HCT116 (cell line): ENCODE data around the gene FAM20C. TPM values are rescaled to one million over a fixed set of nuclear protein-coding genes. Genes with fewer than 3 reads are reported as not detected.

Source experiments
- ATAC-seq: fragments of 200-7000 bp; cut with Tn5 transposase; 2 replicates; pipeline ENCODE4 v1.9.1; 2020; ENCODE audit warnings: mild to moderate bottlenecking, moderate library complexity
- BruUV-seq: library from RNA; stranded (reverse); fragments of 400-500 nt; replicated peaks from 2 replicates; lab custom pipeline; 2021; lab: Mats Ljungman, UMichigan
- CTCF ChIA-PET: fragments of 300-600 bp; sonication (Branson Sonifier 250); formaldehyde crosslinking; loops from one replicate; lab custom pipeline; 2021; ENCODE audit warnings: antibody characterized with exemption; lab: Charles Lee
- POLR2A ChIA-PET: fragments of 300-600, 350-600 bp; sonication (Branson Sonifier 250); formaldehyde crosslinking; loops from one replicate; lab custom pipeline; 2021; ENCODE audit warnings: antibody characterized with exemption; lab: Charles Lee
- RAD21 ChIA-PET, 2 experiments: fragments of 300-600 bp; sonication (Branson Sonifier 250); formaldehyde crosslinking; loops; one replicate each; lab custom pipeline; 2023; ENCODE audit warnings: low total read pairs in 2 of 2; ENCODE audit not compliant: uncharacterized antibody in 2 of 2, unreplicated experiment in 2 of 2, low non-redundant PET in 1 of 2; lab: Charles Lee
- DNase-seq: peaks from one replicate; pipeline ENCODE4 v3.0.0-alpha.2; 2010; ENCODE audit warnings: low read depth, low spot score
- H2AFZ ChIP-seq: fragments of 200-600 bp; shearing (Covaris generic), sonication (generic); 2 replicates; pipeline ENCODE4 v1.6.1; 2017; ENCODE audit warnings: low read depth, mixed run types, mixed read lengths, antibody characterized with exemption, low read length; ENCODE audit not compliant: poor library complexity, severe bottlenecking
- H3K27ac ChIP-seq: 2 replicates; pipeline ENCODE4 v1.5.1; 2012; ENCODE audit warnings: low read depth, low read length
- H3K27me3 ChIP-seq: fragments of 200-600 bp; sonication (generic); 2 replicates; pipeline ENCODE4 v1.6.1; 2016; ENCODE audit warnings: mixed run types, low read length, mixed read lengths; ENCODE audit not compliant: insufficient read depth
- H3K36me3 ChIP-seq, 2 experiments: fragments of 200-500 bp in 1 of 2; fragments of 200-600 bp in 1 of 2; sonication (Bioruptor generic) in 1 of 2; sonication (generic) in 1 of 2; 2 replicates each; pipeline versions ENCODE4 v1.5.1 to v1.6.1; 2014 to 2016; ENCODE audit warnings: low read length in 2 of 2, inconsistent platforms in 1 of 2, mixed read lengths in 1 of 2, mixed run types in 1 of 2; ENCODE audit not compliant: insufficient read depth in 2 of 2, control insufficient read depth in 1 of 2
- H3K4me1 ChIP-seq, 2 experiments: fragments of 200-600 bp in 1 of 2; sonication (generic) in 1 of 2; 2 replicates each; pipeline versions ENCODE4 v1.5.1 to v1.6.1; 2012 to 2017; ENCODE audit warnings: low read length in 2 of 2, inconsistent platforms in 1 of 2, mild to moderate bottlenecking in 1 of 2, mixed read lengths in 1 of 2, mixed run types in 1 of 2, moderate library complexity in 1 of 2; ENCODE audit not compliant: insufficient read depth in 2 of 2, control insufficient read depth in 1 of 2
- H3K4me2 ChIP-seq: fragments of 200-600 bp; sonication (generic); 2 replicates; pipeline ENCODE4 v1.6.1; 2017; ENCODE audit warnings: mixed run types, low read length, mixed read lengths
- H3K4me3 ChIP-seq, 2 experiments: fragments of 200-600 bp in 1 of 2; sonication (generic) in 1 of 2; replicated peaks in 1 of 2; 2 replicates each; pipeline ENCODE4 v1.5.1; 2011 to 2016; ENCODE audit warnings: low read length in 2 of 2, control low read depth in 1 of 2, low read depth in 1 of 2, mild to moderate bottlenecking in 1 of 2, mixed read lengths in 1 of 2, mixed run types in 1 of 2
- H3K79me2 ChIP-seq: fragments of 200-600 bp; sonication (generic); 2 replicates; pipeline ENCODE4 v1.6.1; 2017; ENCODE audit warnings: mild to moderate bottlenecking, mixed run types, low read length, moderate library complexity, mixed read lengths; ENCODE audit not compliant: insufficient read depth
- H3K9ac ChIP-seq: fragments of 200-600 bp; sonication (generic); 2 replicates; pipeline ENCODE4 v1.6.1; 2016; ENCODE audit warnings: low read length, mixed read lengths
- H3K9me2 ChIP-seq: fragments of 200-600 bp; sonication (generic), shearing (Covaris generic); 2 replicates; pipeline ENCODE4 v1.6.1; 2017; ENCODE audit warnings: mixed run types, mild to moderate bottlenecking, moderate library complexity; ENCODE audit not compliant: insufficient read depth
- H3K9me3 ChIP-seq, 2 experiments: fragments of 200-500 bp in 1 of 2; fragments of 200-600 bp in 1 of 2; sonication (Bioruptor generic) in 1 of 2; sonication (generic) in 1 of 2; 2 replicates each; pipeline ENCODE4 v1.6.1; 2014 to 2017; ENCODE audit warnings: low read length in 2 of 2, mixed read lengths in 2 of 2, inconsistent platforms in 1 of 2, low read depth in 1 of 2, mild to moderate bottlenecking in 1 of 2, mixed run types in 1 of 2, moderate library complexity in 1 of 2; ENCODE audit not compliant: control insufficient read depth in 1 of 2, insufficient read depth in 1 of 2
- H4K20me1 ChIP-seq: fragments of 200-600 bp; sonication (generic), shearing (Covaris generic); 2 replicates; pipeline ENCODE4 v1.6.1; 2017; ENCODE audit warnings: mixed run types, mild to moderate bottlenecking, moderate library complexity; ENCODE audit not compliant: insufficient read depth
- CBX3 ChIP-seq: IDR thresholded peaks from 2 replicates; pipeline ENCODE4 v1.6.1; 2012; ENCODE audit warnings: low read depth
- EGR1 ChIP-seq: IDR thresholded peaks from 2 replicates; pipeline ENCODE4 v1.6.1; 2012; ENCODE audit warnings: low read depth
- ELF1 ChIP-seq: IDR thresholded peaks from 2 replicates; pipeline ENCODE4 v1.6.1; 2012; ENCODE audit warnings: low read depth, borderline replicate concordance
- FOSL1 ChIP-seq: IDR thresholded peaks from 2 replicates; pipeline ENCODE4 v1.6.1; 2012; ENCODE audit warnings: low read depth
- JUND ChIP-seq: IDR thresholded peaks from 2 replicates; pipeline ENCODE4 v1.6.1; 2012
- POLR2A ChIP-seq: IDR thresholded peaks from 2 replicates; pipeline ENCODE4 v1.7.0; 2011; ENCODE audit warnings: borderline replicate concordance; ENCODE audit not compliant: insufficient read depth, insufficient read length; ENCODE audit errors: extremely low read depth
- POLR2AphosphoS5 ChIP-seq: IDR thresholded peaks from 2 replicates; pipeline ENCODE4 v1.6.1; 2011; ENCODE audit warnings: mild to moderate bottlenecking, low read depth, low read length, moderate library complexity
- SIN3A ChIP-seq: IDR thresholded peaks from 2 replicates; pipeline ENCODE4 v1.6.1; 2012; ENCODE audit warnings: low read depth
- SP1 ChIP-seq: IDR thresholded peaks from 2 replicates; pipeline ENCODE4 v1.6.1; 2012; ENCODE audit warnings: low read depth
- SRF ChIP-seq: IDR thresholded peaks from 2 replicates; pipeline ENCODE4 v1.6.1; 2012; ENCODE audit warnings: low read depth
- YY1 ChIP-seq: IDR thresholded peaks from 2 replicates; pipeline ENCODE4 v1.6.1; 2011; ENCODE audit warnings: low read length, low read depth, moderate library complexity, mild to moderate bottlenecking; ENCODE audit not compliant: insufficient replicate concordance; ENCODE audit errors: extremely low read depth
- intact Hi-C: fragments of 100-400 bp; cut with micrococcal nuclease; formaldehyde crosslinking; loops from 2 replicates; pipeline ENCODE4 v1.10.0; 2022
- total RNA-seq: library from RNA; stranded (reverse); gene quantifications from one replicate; pipeline ENCODE4 v1.2.1, GENCODE V29; 2021; ENCODE audit not compliant: unreplicated experiment
- TF ChIP-seq, protein P1 (sequence below): IDR thresholded peaks from 2 replicates; pipeline ENCODE4 v1.6.1; 2012
- TF ChIP-seq, protein P2 (sequence below), 3 experiments: fragments of 200-600 bp in 1 of 3; sonication (generic) in 1 of 3; IDR thresholded peaks in 2 of 3; conservative IDR thresholded peaks in 1 of 3; 2 replicates each; pipeline ENCODE4 v1.5.1; 2012 to 2017; ENCODE audit warnings: low read depth in 2 of 3, low read length in 2 of 3, antibody characterized with exemption in 1 of 3, borderline replicate concordance in 1 of 3, control low read depth in 1 of 3, mild to moderate bottlenecking in 1 of 3, mixed read lengths in 1 of 3, mixed run types in 1 of 3, moderate library complexity in 1 of 3; ENCODE audit not compliant: insufficient read depth in 1 of 3
- TF ChIP-seq, protein P3 (sequence below): IDR thresholded peaks from 2 replicates; pipeline ENCODE4 v1.6.1; 2011; ENCODE audit warnings: mild to moderate bottlenecking, low read length, moderate library complexity; ENCODE audit not compliant: insufficient replicate concordance; ENCODE audit errors: extremely low read depth
- TF ChIP-seq, protein P4 (sequence below): IDR thresholded peaks from 2 replicates; pipeline ENCODE4 v1.6.1; 2012; ENCODE audit warnings: low read depth
- TF ChIP-seq, protein P5 (sequence below): IDR thresholded peaks from 2 replicates; pipeline ENCODE4 v1.6.1; 2012

Gene FAM20C
- total RNA-seq, 1 experiment from 2014 or later = 27.1 TPM

DNA sequence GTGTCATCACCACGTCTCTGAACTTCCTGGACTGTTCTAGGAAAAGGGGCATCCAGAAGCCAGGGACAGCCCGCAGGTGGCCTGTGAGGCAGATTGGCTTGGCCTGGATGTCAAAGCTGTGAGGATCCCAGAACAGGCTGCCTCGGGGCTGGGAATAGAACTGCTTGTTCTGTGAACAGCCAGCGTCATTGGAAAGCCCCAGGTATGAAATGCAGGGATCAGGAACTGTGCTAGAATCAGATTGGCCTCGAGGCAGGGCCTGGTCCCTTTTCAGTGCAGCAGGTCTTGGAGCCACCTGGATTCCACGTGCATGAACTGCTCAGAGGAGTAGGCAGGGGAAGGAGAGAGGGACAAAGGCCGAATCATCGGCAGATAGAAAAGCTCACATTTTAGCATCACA is 44.6 kb downstream of the FAM20C start:
- BruUV-seq = no TSS peak
- Histone ChIP-seq H3K9ac (no peak overlapping the region), H3K4me3 (no peak overlapping the region), H3K9me3 (peaks cover 0 to 6% of the 10 kb centered on the region in 2 experiments; a peak in 1 of 4 replicates), H4K20me1 (no peaks in the 10 kb centered on the region), H3K79me2 (no peaks in the 10 kb centered on the region), H3K9me2 (no peaks in the 10 kb centered on the region), H3K4me1 (no peaks in the 10 kb centered on the region), H3K4me2 (no peak overlapping the region), H3K27me3 (no peaks in the 10 kb centered on the region), H3K36me3 (no peaks in the 10 kb centered on the region), H3K27ac (no peak overlapping the region), H2AFZ (no peak overlapping the region)
- ChIA-PET RAD21 (no interaction called here), CTCF (no interaction called here), POLR2A (no interaction called here)
- intact Hi-C loops = no loop called here
- no peak for TF ChIP-seq ELF1
- no peak for TF ChIP-seq YY1
- TF ChIP-seq POLR2AphosphoS5 = no peak
- TF ChIP-seq, protein P1, sequence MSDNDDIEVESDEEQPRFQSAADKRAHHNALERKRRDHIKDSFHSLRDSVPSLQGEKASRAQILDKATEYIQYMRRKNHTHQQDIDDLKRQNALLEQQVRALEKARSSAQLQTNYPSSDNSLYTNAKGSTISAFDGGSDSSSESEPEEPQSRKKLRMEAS = no peak
- no peak for TF ChIP-seq CBX3
- TF ChIP-seq EGR1 = no peak
- TF ChIP-seq SP1 = no peak
- TF ChIP-seq, protein P2, sequence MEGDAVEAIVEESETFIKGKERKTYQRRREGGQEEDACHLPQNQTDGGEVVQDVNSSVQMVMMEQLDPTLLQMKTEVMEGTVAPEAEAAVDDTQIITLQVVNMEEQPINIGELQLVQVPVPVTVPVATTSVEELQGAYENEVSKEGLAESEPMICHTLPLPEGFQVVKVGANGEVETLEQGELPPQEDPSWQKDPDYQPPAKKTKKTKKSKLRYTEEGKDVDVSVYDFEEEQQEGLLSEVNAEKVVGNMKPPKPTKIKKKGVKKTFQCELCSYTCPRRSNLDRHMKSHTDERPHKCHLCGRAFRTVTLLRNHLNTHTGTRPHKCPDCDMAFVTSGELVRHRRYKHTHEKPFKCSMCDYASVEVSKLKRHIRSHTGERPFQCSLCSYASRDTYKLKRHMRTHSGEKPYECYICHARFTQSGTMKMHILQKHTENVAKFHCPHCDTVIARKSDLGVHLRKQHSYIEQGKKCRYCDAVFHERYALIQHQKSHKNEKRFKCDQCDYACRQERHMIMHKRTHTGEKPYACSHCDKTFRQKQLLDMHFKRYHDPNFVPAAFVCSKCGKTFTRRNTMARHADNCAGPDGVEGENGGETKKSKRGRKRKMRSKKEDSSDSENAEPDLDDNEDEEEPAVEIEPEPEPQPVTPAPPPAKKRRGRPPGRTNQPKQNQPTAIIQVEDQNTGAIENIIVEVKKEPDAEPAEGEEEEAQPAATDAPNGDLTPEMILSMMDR (IDR thresholded peaks at IDR 0.05 in 2 of 3, conservative IDR thresholded peaks at IDR 0.05 in 1 of 3; ENCODE audit: borderline replicate concordance in 1 of 3, insufficient read depth in 1 of 3, low read depth in 2 of 3, low read length in 2 of 3) = no peak
- no peak for TF ChIP-seq POLR2A
- TF ChIP-seq, protein P3, sequence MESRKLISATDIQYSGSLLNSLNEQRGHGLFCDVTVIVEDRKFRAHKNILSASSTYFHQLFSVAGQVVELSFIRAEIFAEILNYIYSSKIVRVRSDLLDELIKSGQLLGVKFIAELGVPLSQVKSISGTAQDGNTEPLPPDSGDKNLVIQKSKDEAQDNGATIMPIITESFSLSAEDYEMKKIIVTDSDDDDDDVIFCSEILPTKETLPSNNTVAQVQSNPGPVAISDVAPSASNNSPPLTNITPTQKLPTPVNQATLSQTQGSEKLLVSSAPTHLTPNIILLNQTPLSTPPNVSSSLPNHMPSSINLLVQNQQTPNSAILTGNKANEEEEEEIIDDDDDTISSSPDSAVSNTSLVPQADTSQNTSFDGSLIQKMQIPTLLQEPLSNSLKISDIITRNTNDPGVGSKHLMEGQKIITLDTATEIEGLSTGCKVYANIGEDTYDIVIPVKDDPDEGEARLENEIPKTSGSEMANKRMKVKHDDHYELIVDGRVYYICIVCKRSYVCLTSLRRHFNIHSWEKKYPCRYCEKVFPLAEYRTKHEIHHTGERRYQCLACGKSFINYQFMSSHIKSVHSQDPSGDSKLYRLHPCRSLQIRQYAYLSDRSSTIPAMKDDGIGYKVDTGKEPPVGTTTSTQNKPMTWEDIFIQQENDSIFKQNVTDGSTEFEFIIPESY = no peak
- TF ChIP-seq, protein P4, sequence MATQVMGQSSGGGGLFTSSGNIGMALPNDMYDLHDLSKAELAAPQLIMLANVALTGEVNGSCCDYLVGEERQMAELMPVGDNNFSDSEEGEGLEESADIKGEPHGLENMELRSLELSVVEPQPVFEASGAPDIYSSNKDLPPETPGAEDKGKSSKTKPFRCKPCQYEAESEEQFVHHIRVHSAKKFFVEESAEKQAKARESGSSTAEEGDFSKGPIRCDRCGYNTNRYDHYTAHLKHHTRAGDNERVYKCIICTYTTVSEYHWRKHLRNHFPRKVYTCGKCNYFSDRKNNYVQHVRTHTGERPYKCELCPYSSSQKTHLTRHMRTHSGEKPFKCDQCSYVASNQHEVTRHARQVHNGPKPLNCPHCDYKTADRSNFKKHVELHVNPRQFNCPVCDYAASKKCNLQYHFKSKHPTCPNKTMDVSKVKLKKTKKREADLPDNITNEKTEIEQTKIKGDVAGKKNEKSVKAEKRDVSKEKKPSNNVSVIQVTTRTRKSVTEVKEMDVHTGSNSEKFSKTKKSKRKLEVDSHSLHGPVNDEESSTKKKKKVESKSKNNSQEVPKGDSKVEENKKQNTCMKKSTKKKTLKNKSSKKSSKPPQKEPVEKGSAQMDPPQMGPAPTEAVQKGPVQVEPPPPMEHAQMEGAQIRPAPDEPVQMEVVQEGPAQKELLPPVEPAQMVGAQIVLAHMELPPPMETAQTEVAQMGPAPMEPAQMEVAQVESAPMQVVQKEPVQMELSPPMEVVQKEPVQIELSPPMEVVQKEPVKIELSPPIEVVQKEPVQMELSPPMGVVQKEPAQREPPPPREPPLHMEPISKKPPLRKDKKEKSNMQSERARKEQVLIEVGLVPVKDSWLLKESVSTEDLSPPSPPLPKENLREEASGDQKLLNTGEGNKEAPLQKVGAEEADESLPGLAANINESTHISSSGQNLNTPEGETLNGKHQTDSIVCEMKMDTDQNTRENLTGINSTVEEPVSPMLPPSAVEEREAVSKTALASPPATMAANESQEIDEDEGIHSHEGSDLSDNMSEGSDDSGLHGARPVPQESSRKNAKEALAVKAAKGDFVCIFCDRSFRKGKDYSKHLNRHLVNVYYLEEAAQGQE = no peak
- no peak for TF ChIP-seq SIN3A
- TF ChIP-seq, protein P5, sequence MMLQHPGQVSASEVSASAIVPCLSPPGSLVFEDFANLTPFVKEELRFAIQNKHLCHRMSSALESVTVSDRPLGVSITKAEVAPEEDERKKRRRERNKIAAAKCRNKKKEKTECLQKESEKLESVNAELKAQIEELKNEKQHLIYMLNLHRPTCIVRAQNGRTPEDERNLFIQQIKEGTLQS = no peak
- TF ChIP-seq JUND = no peak
- TF ChIP-seq FOSL1 = no peak
- TF ChIP-seq SRF = no peak
- ATAC-seq = no peak
- no peak for DNase-seq
